ENCODE data around the gene MYO18A. TPM values are rescaled to one million over a fixed set of nuclear protein-coding genes. Genes with fewer than 3 reads are reported as not detected.

Gene MYO18A
- total RNA-seq, 1 donor = 39.8 TPM

DNA sequence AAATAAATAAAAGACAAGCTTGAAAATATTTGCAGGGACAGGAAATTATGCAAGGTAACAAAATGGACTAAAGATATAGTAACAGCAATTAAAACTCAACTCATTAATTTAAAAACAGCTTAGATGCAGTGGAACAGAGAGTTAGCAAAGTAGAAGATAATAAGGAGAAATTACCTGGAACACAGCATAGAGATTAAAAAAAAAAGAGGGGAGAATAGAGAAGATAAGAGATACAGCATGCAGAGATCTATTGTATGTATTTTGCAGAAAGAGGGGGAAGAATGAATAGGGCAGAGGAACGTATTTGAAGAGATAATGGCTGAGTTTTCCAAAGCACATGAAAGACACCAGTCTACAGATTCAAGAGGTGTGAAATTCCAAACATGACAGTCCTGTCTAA lies 145.7 kb downstream of the MYO18A start:
- TF ChIP-seq, protein P1, sequence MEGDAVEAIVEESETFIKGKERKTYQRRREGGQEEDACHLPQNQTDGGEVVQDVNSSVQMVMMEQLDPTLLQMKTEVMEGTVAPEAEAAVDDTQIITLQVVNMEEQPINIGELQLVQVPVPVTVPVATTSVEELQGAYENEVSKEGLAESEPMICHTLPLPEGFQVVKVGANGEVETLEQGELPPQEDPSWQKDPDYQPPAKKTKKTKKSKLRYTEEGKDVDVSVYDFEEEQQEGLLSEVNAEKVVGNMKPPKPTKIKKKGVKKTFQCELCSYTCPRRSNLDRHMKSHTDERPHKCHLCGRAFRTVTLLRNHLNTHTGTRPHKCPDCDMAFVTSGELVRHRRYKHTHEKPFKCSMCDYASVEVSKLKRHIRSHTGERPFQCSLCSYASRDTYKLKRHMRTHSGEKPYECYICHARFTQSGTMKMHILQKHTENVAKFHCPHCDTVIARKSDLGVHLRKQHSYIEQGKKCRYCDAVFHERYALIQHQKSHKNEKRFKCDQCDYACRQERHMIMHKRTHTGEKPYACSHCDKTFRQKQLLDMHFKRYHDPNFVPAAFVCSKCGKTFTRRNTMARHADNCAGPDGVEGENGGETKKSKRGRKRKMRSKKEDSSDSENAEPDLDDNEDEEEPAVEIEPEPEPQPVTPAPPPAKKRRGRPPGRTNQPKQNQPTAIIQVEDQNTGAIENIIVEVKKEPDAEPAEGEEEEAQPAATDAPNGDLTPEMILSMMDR (IDR thresholded peaks at IDR 0.05; ENCODE audit: extremely low read depth, low read depth, low read length) = no peak
- Histone ChIP-seq H3K27me3 (ENCODE audit: insufficient read depth, low read length) (peaks cover 85% of the 10 kb centered on the region), H3K79me2 (ENCODE audit: insufficient read depth, low read length) (no peaks in the 10 kb centered on the region), H3K27ac (ENCODE audit: low read depth, low read length) (no peak overlapping the region), H3K36me3 (ENCODE audit: insufficient read depth, low read length) (no peaks in the 10 kb centered on the region), H3K4me3 (ENCODE audit: insufficient read depth, low read length) (no peak overlapping the region), H2AFZ (ENCODE audit: low read length) (no peak overlapping the region), H3K4me1 (ENCODE audit: insufficient read depth, low read length) (no peaks in the 10 kb centered on the region), H3K4me2 (ENCODE audit: insufficient read depth, low read length) (no peak overlapping the region), H4K20me1 (ENCODE audit: insufficient read depth, low read length) (no peaks in the 10 kb centered on the region), H3K9me3 (ENCODE audit: low read depth, low read length) (peaks cover 8% of the 10 kb centered on the region)
- no peak for DNase-seq (ENCODE audit: insufficient read length, low spot score, missing footprints)

DNA sequence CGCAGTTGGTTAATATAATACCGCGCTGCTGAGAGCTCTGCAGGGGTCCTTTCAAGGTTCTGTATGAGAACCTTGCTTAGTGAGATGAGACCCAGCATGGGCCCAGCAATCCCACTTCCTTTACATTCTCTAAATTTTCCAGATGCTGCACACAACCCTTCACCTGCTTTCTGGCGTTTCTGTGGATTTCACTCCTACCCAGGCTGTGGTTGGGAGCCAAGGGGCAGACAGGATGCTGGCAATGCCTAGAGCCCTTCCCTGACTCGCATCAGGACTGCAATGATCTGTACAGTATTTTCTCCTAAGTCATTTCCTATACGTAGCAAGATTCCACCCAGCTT lies 147.4 kb downstream of the MYO18A start:
- no peak overlapping the region for H2AFZ ChIP-seq (ENCODE audit: low read length)
- peaks cover 82% of the 10 kb centered on the region for H3K27me3 ChIP-seq (ENCODE audit: insufficient read depth, low read length)
- no peak overlapping the region for H3K4me2 ChIP-seq (ENCODE audit: insufficient read depth, low read length)
- no peaks in the 10 kb centered on the region for H4K20me1 ChIP-seq (ENCODE audit: insufficient read depth, low read length)
- no peaks in the 10 kb centered on the region for H3K36me3 ChIP-seq (ENCODE audit: insufficient read depth, low read length)
- H3K9me3 ChIP-seq (ENCODE audit: low read depth, low read length) = peaks cover 8% of the 10 kb centered on the region
- no peak overlapping the region for H3K4me3 ChIP-seq (ENCODE audit: insufficient read depth, low read length)
- TF ChIP-seq, protein P1 (IDR thresholded peaks at IDR 0.05; ENCODE audit: extremely low read depth, low read depth, low read length) = no peak
- no peaks in the 10 kb centered on the region for H3K4me1 ChIP-seq (ENCODE audit: insufficient read depth, low read length)
- H3K27ac ChIP-seq (ENCODE audit: low read depth, low read length) = no peak overlapping the region
- H3K79me2 ChIP-seq (ENCODE audit: insufficient read depth, low read length) = no peaks in the 10 kb centered on the region
- no peak for DNase-seq (ENCODE audit: insufficient read length, low spot score, missing footprints)

- Histone ChIP-seq H3K4me2 (ENCODE audit: insufficient read depth, low read length) (no peak overlapping the region), H3K27me3 (ENCODE audit: insufficient read depth, low read length) (peaks cover 82% of the 10 kb centered on the region), H3K79me2 (ENCODE audit: insufficient read depth, low read length) (no peaks in the 10 kb centered on the region), H3K36me3 (ENCODE audit: insufficient read depth, low read length) (no peaks in the 10 kb centered on the region), H3K4me3 (ENCODE audit: insufficient read depth, low read length) (no peak overlapping the region), H3K9me3 (ENCODE audit: low read depth, low read length) (peaks cover 8% of the 10 kb centered on the region), H4K20me1 (ENCODE audit: insufficient read depth, low read length) (no peaks in the 10 kb centered on the region), H3K4me1 (ENCODE audit: insufficient read depth, low read length) (no peaks in the 10 kb centered on the region), H3K27ac (ENCODE audit: low read depth, low read length) (no peak overlapping the region), H2AFZ (ENCODE audit: low read length) (no peak overlapping the region)
- DNase-seq (ENCODE audit: insufficient read length, low spot score, missing footprints) = no peak
- TF ChIP-seq, protein P1 (IDR thresholded peaks at IDR 0.05; ENCODE audit: extremely low read depth, low read depth, low read length) = no peak
These were observed 148.0 kb downstream of the MYO18A start for GRCh38 chr17:29032013-29032856.

- Histone ChIP-seq H3K4me2 (ENCODE audit: insufficient read depth, low read length) (no peak overlapping the region), H3K27me3 (ENCODE audit: insufficient read depth, low read length) (peaks cover 81% of the 10 kb centered on the region), H3K4me1 (ENCODE audit: insufficient read depth, low read length) (no peaks in the 10 kb centered on the region), H4K20me1 (ENCODE audit: insufficient read depth, low read length) (no peaks in the 10 kb centered on the region), H3K9me3 (ENCODE audit: low read depth, low read length) (peaks cover 8% of the 10 kb centered on the region), H3K4me3 (ENCODE audit: insufficient read depth, low read length) (no peak overlapping the region), H2AFZ (ENCODE audit: low read length) (no peak overlapping the region), H3K79me2 (ENCODE audit: insufficient read depth, low read length) (no peaks in the 10 kb centered on the region), H3K36me3 (ENCODE audit: insufficient read depth, low read length) (no peaks in the 10 kb centered on the region), H3K27ac (ENCODE audit: low read depth, low read length) (no peak overlapping the region)
- TF ChIP-seq, protein P1 (IDR thresholded peaks at IDR 0.05; ENCODE audit: extremely low read depth, low read depth, low read length) = no peak
- no peak for DNase-seq (ENCODE audit: insufficient read length, low spot score, missing footprints)
These were observed 148.7 kb downstream of the MYO18A start for GRCh38 chr17:29031488-29031887.

Data from osteoblast (primary cell).